HCT116 (cell line): Measurements from ENCODE around the gene VSIG10. TPM values are rescaled to one million over a fixed set of nuclear protein-coding genes. Genes with fewer than 3 reads are reported as not detected.

Experiments used
- ATAC-seq: fragments of 200-7000 bp; cut with Tn5 transposase; 2 replicates; pipeline ENCODE4 v1.9.1; 2020; ENCODE audit warnings: mild to moderate bottlenecking, moderate library complexity
- BruUV-seq: library from RNA; stranded (reverse); fragments of 400-500 nt; replicated peaks from 2 replicates; lab custom pipeline; 2021; lab: Mats Ljungman, UMichigan
- CTCF ChIA-PET: fragments of 300-600 bp; sonication (Branson Sonifier 250); formaldehyde crosslinking; loops from one replicate; lab custom pipeline; 2021; ENCODE audit warnings: antibody characterized with exemption; lab: Charles Lee
- POLR2A ChIA-PET: fragments of 300-600, 350-600 bp; sonication (Branson Sonifier 250); formaldehyde crosslinking; loops from one replicate; lab custom pipeline; 2021; ENCODE audit warnings: antibody characterized with exemption; lab: Charles Lee
- RAD21 ChIA-PET, 2 experiments: fragments of 300-600 bp; sonication (Branson Sonifier 250); formaldehyde crosslinking; loops; one replicate each; lab custom pipeline; 2023; ENCODE audit warnings: low total read pairs in 2 of 2; ENCODE audit not compliant: uncharacterized antibody in 2 of 2, unreplicated experiment in 2 of 2, low non-redundant PET in 1 of 2; lab: Charles Lee
- DNase-seq: peaks from one replicate; pipeline ENCODE4 v3.0.0-alpha.2; 2010; ENCODE audit warnings: low read depth, low spot score
- H2AFZ ChIP-seq: fragments of 200-600 bp; shearing (Covaris generic), sonication (generic); 2 replicates; pipeline ENCODE4 v1.6.1; 2017; ENCODE audit warnings: low read depth, mixed run types, mixed read lengths, antibody characterized with exemption, low read length; ENCODE audit not compliant: poor library complexity, severe bottlenecking
- H3K27ac ChIP-seq: 2 replicates; pipeline ENCODE4 v1.5.1; 2012; ENCODE audit warnings: low read depth, low read length
- H3K27me3 ChIP-seq: fragments of 200-600 bp; sonication (generic); 2 replicates; pipeline ENCODE4 v1.6.1; 2016; ENCODE audit warnings: mixed run types, low read length, mixed read lengths; ENCODE audit not compliant: insufficient read depth
- H3K36me3 ChIP-seq, 2 experiments: fragments of 200-500 bp in 1 of 2; fragments of 200-600 bp in 1 of 2; sonication (Bioruptor generic) in 1 of 2; sonication (generic) in 1 of 2; 2 replicates each; pipeline versions ENCODE4 v1.5.1 to v1.6.1; 2014 to 2016; ENCODE audit warnings: low read length in 2 of 2, inconsistent platforms in 1 of 2, mixed read lengths in 1 of 2, mixed run types in 1 of 2; ENCODE audit not compliant: insufficient read depth in 2 of 2, control insufficient read depth in 1 of 2
- H3K4me1 ChIP-seq, 2 experiments: fragments of 200-600 bp in 1 of 2; sonication (generic) in 1 of 2; 2 replicates each; pipeline versions ENCODE4 v1.5.1 to v1.6.1; 2012 to 2017; ENCODE audit warnings: low read length in 2 of 2, inconsistent platforms in 1 of 2, mild to moderate bottlenecking in 1 of 2, mixed read lengths in 1 of 2, mixed run types in 1 of 2, moderate library complexity in 1 of 2; ENCODE audit not compliant: insufficient read depth in 2 of 2, control insufficient read depth in 1 of 2
- H3K4me2 ChIP-seq: fragments of 200-600 bp; sonication (generic); 2 replicates; pipeline ENCODE4 v1.6.1; 2017; ENCODE audit warnings: mixed run types, low read length, mixed read lengths
- H3K4me3 ChIP-seq, 2 experiments: fragments of 200-600 bp in 1 of 2; sonication (generic) in 1 of 2; replicated peaks in 1 of 2; 2 replicates each; pipeline ENCODE4 v1.5.1; 2011 to 2016; ENCODE audit warnings: low read length in 2 of 2, control low read depth in 1 of 2, low read depth in 1 of 2, mild to moderate bottlenecking in 1 of 2, mixed read lengths in 1 of 2, mixed run types in 1 of 2
- H3K79me2 ChIP-seq: fragments of 200-600 bp; sonication (generic); 2 replicates; pipeline ENCODE4 v1.6.1; 2017; ENCODE audit warnings: mild to moderate bottlenecking, mixed run types, low read length, moderate library complexity, mixed read lengths; ENCODE audit not compliant: insufficient read depth
- H3K9ac ChIP-seq: fragments of 200-600 bp; sonication (generic); 2 replicates; pipeline ENCODE4 v1.6.1; 2016; ENCODE audit warnings: low read length, mixed read lengths
- H3K9me2 ChIP-seq: fragments of 200-600 bp; sonication (generic), shearing (Covaris generic); 2 replicates; pipeline ENCODE4 v1.6.1; 2017; ENCODE audit warnings: mixed run types, mild to moderate bottlenecking, moderate library complexity; ENCODE audit not compliant: insufficient read depth
- H3K9me3 ChIP-seq, 2 experiments: fragments of 200-500 bp in 1 of 2; fragments of 200-600 bp in 1 of 2; sonication (Bioruptor generic) in 1 of 2; sonication (generic) in 1 of 2; 2 replicates each; pipeline ENCODE4 v1.6.1; 2014 to 2017; ENCODE audit warnings: low read length in 2 of 2, mixed read lengths in 2 of 2, inconsistent platforms in 1 of 2, low read depth in 1 of 2, mild to moderate bottlenecking in 1 of 2, mixed run types in 1 of 2, moderate library complexity in 1 of 2; ENCODE audit not compliant: control insufficient read depth in 1 of 2, insufficient read depth in 1 of 2
- H4K20me1 ChIP-seq: fragments of 200-600 bp; sonication (generic), shearing (Covaris generic); 2 replicates; pipeline ENCODE4 v1.6.1; 2017; ENCODE audit warnings: mixed run types, mild to moderate bottlenecking, moderate library complexity; ENCODE audit not compliant: insufficient read depth
- ATF3 ChIP-seq: IDR thresholded peaks from 2 replicates; pipeline ENCODE4 v1.6.1; 2012
- CBX3 ChIP-seq: IDR thresholded peaks from 2 replicates; pipeline ENCODE4 v1.6.1; 2012; ENCODE audit warnings: low read depth
- ELF1 ChIP-seq: IDR thresholded peaks from 2 replicates; pipeline ENCODE4 v1.6.1; 2012; ENCODE audit warnings: low read depth, borderline replicate concordance
- FOSL1 ChIP-seq: IDR thresholded peaks from 2 replicates; pipeline ENCODE4 v1.6.1; 2012; ENCODE audit warnings: low read depth
- MAX ChIP-seq: IDR thresholded peaks from 2 replicates; pipeline ENCODE4 v1.6.1; 2012
- POLR2A ChIP-seq: IDR thresholded peaks from 2 replicates; pipeline ENCODE4 v1.7.0; 2011; ENCODE audit warnings: borderline replicate concordance; ENCODE audit not compliant: insufficient read depth, insufficient read length; ENCODE audit errors: extremely low read depth
- RAD21 ChIP-seq: IDR thresholded peaks from 2 replicates; pipeline ENCODE4 v1.6.1; 2012; ENCODE audit warnings: low read depth, mild to moderate bottlenecking
- REST ChIP-seq: IDR thresholded peaks from 2 replicates; pipeline ENCODE4 v1.6.1; 2012; ENCODE audit warnings: low read depth
- SP1 ChIP-seq: IDR thresholded peaks from 2 replicates; pipeline ENCODE4 v1.6.1; 2012; ENCODE audit warnings: low read depth
- SRF ChIP-seq: IDR thresholded peaks from 2 replicates; pipeline ENCODE4 v1.6.1; 2012; ENCODE audit warnings: low read depth
- TCF7L2 ChIP-seq: IDR thresholded peaks from 2 replicates; pipeline ENCODE4 v1.7.0; 2011; ENCODE audit warnings: borderline replicate concordance, inconsistent platforms; ENCODE audit not compliant: insufficient read depth, insufficient read length; ENCODE audit errors: extremely low read depth
- ZBTB33 ChIP-seq: IDR thresholded peaks from 2 replicates; pipeline ENCODE4 v1.6.1; 2011; ENCODE audit warnings: mild to moderate bottlenecking, low read length, moderate library complexity; ENCODE audit not compliant: insufficient replicate concordance; ENCODE audit errors: extremely low read depth
- ZFX ChIP-seq: fragments of 450-650 bp; IDR thresholded peaks from 2 replicates; pipeline ENCODE4 v1.6.1; 2017
- ZNF274 ChIP-seq: fragments of 200-500 bp; sonication (Bioruptor generic); IDR thresholded peaks from 2 replicates; pipeline ENCODE4 v1.6.1; 2014; ENCODE audit warnings: mild to moderate bottlenecking, low read depth, low read length, inconsistent platforms
- intact Hi-C: fragments of 100-400 bp; cut with micrococcal nuclease; formaldehyde crosslinking; loops from 2 replicates; pipeline ENCODE4 v1.10.0; 2022
- total RNA-seq: library from RNA; stranded (reverse); gene quantifications from one replicate; pipeline ENCODE4 v1.2.1, GENCODE V29; 2021; ENCODE audit not compliant: unreplicated experiment

The VSIG10 gene
- total RNA-seq, 1 experiment from 2014 or later = 42.6 TPM

- no peak overlapping the region for H2AFZ ChIP-seq
- H3K4me2 ChIP-seq = no peak overlapping the region
- ChIA-PET POLR2A (no interaction called here), CTCF (no interaction called here), RAD21 (no interaction called here)
- peaks cover 19 to 32% of the 10 kb centered on the region in 2 experiments for H3K36me3 ChIP-seq
- no peaks in the 10 kb centered on the region for H3K27me3 ChIP-seq
- BruUV-seq = no TSS peak
- H3K9ac ChIP-seq = no peak overlapping the region
- no peaks in the 10 kb centered on the region for H3K9me2 ChIP-seq
- peaks cover 16% of the 10 kb centered on the region; the same call in 1 of the 2 replicates for H3K79me2 ChIP-seq
- no peak for DNase-seq
- TF ChIP-seq ZFX = no peak
- TF ChIP-seq POLR2A = no peak
- TF ChIP-seq CBX3 = no peak
- intact Hi-C loops = no loop called here
- no peaks in the 10 kb centered on the region for H4K20me1 ChIP-seq
- no peaks in the 10 kb centered on the region for H3K4me1 ChIP-seq
- H3K9me3 ChIP-seq = no peaks in the 10 kb centered on the region
- H3K4me3 ChIP-seq = no peak overlapping the region
- ATAC-seq = no peak
- no peak overlapping the region for H3K27ac ChIP-seq
Observed at GRCh38 chr12:118145798-118146156, 42.0 kb upstream of the VSIG10 start.

GRCh38 chr12:118145113-118145797, 41.4 kb upstream of the VSIG10 start:
- Histone ChIP-seq H3K9me2 (no peaks in the 10 kb centered on the region), H3K9me3 (no peaks in the 10 kb centered on the region), H2AFZ (no peak overlapping the region), H3K4me2 (no peak overlapping the region), H3K9ac (no peak overlapping the region), H3K4me3 (no peak overlapping the region), H3K27me3 (no peaks in the 10 kb centered on the region), H3K79me2 (peaks cover 16% of the 10 kb centered on the region; the same call in 1 of the 2 replicates), H4K20me1 (no peaks in the 10 kb centered on the region), H3K27ac (no peak overlapping the region), H3K36me3 (peaks cover 20 to 36% of the 10 kb centered on the region in 2 experiments), H3K4me1 (no peaks in the 10 kb centered on the region)
- CTCF ChIA-PET = no interaction called here
- DNase-seq (no peak), ATAC-seq (no peak)
- RAD21 ChIA-PET = no interaction called here
- BruUV-seq = TSS peak; percentile 91
- intact Hi-C loops = no loop called here
- POLR2A ChIA-PET = no interaction called here
- TF ChIP-seq ZFX (no peak), SRF (no peak), ZNF274 (no peak), ELF1 (no peak), FOSL1 (no peak), CBX3 (no peak), POLR2A (no peak), ZBTB33 (no peak), RAD21 (no peak), REST (no peak), MAX (no peak), TCF7L2 (no peak), ATF3 (no peak), SP1 (no peak)
